Uterus (tissue), 4 donors: ENCODE results near the gene ATP6AP1. TPM values are rescaled to one million over a fixed set of nuclear protein-coding genes. Genes with fewer than 3 reads are reported as not detected.

Source experiments
- DNase-seq, 2 donors: peaks; one replicate each; pipeline ENCODE4 v3.0.0-alpha.2; 2019 to 2020
- H3K27ac ChIP-seq, 2 donors: fragments of 200-600 bp; sonication (generic); 1 replicate in 1 of 2; 2 replicates in 1 of 2; pipeline ENCODE4 v1.5.1; 2016 to 2018
- H3K27me3 ChIP-seq, 2 donors: fragments of 200-600 bp; sonication (generic); one replicate each; pipeline ENCODE4 v1.5.1; 2018 to 2019; ENCODE audit warnings: control low read depth in 1 of 2
- H3K36me3 ChIP-seq, 2 donors: fragments of 200-600 bp; sonication (generic); one replicate each; pipeline ENCODE4 v1.5.1; 2019; ENCODE audit warnings: control low read depth in 1 of 2
- H3K4me1 ChIP-seq, 2 donors: fragments of 200-600 bp; sonication (generic); one replicate each; pipeline ENCODE4 v1.5.1; 2018 to 2019; ENCODE audit warnings: control low read depth in 1 of 2
- H3K4me3 ChIP-seq, 2 donors: fragments of 200-600 bp; sonication (generic); 1 replicate in 1 of 2; 2 replicates in 1 of 2; pipeline ENCODE4 v1.5.1; 2018 to 2019; ENCODE audit warnings: mild to moderate bottlenecking in 1 of 2
- H3K9me3 ChIP-seq, 2 donors: fragments of 200-600 bp; sonication (generic); one replicate each; pipeline ENCODE4 v1.5.1; 2019; ENCODE audit warnings: control low read depth in 1 of 2
- POLR2A ChIP-seq, 2 donors: fragments of 450-650 bp; IDR thresholded peaks; one replicate each; pipeline ENCODE4 v1.6.1; 2016; ENCODE audit warnings: antibody characterized with exemption in 2 of 2, mild to moderate bottlenecking in 1 of 2, moderate library complexity in 1 of 2
- intact Hi-C: fragments of 100-400 bp; cut with DNase I; formaldehyde crosslinking; loops from one replicate; pipeline ENCODE4 v1.15.1; 2023; ENCODE audit warnings: low total_unique reads
- total RNA-seq, 4 donors: library from RNA; depleted of rRNA in 3 of 4; stranded (reverse); fragments of >200 nt in 3 of 4; gene quantifications; one replicate each; pipeline versions ENCODE4 v1.1.0 to v1.2.4, GENCODE V29; 2014 to 2023
- TF ChIP-seq, protein P1 (sequence below), 4 experiments: fragments of 200-600 bp in 2 of 4; fragments of 450-650 bp in 2 of 4; sonication (generic) in 2 of 4; IDR thresholded peaks; one replicate each; pipeline ENCODE4 v1.5.1; 2016 to 2019; ENCODE audit warnings: antibody characterized with exemption in 4 of 4, mild to moderate bottlenecking in 2 of 4, moderate library complexity in 1 of 4
- donor health status: DM: yes; HTN: yes; CAD: no.

ATP6AP1 gene
- total RNA-seq, 4 donors from 2014 or later = 5.1 to 71.3 (median 42.1) TPM

DNA sequence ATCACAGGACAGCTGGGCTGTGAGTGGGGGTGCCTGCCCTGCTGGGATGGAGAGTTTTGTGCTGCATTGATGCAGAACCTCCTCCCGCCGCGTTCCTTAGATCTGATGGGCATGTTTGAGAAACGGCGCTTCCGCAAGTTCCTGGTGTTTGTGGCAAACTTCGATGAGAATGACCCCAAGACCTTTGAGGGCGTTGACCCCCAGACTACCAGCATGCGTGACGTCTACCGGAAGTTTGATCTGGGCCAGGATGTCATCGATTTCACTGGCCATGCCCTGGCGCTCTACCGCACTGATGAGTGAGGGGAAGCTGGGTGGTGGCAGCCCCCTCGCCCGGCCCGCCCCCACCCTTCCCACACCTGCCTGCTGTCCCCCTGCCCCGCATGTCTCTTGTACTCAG, 11.4 kb downstream of the ATP6AP1 start:
- Histone ChIP-seq H3K36me3 (no peaks in the 10 kb centered on the region), H3K4me1 (peaks cover 0 to 6% of the 10 kb centered on the region in 2 donors), H3K9me3 (no peaks in the 10 kb centered on the region), H3K27me3 (no peaks in the 10 kb centered on the region), H3K4me3 (no peak overlapping the region), H3K27ac (no peak overlapping the region)
- TF ChIP-seq, protein P1, sequence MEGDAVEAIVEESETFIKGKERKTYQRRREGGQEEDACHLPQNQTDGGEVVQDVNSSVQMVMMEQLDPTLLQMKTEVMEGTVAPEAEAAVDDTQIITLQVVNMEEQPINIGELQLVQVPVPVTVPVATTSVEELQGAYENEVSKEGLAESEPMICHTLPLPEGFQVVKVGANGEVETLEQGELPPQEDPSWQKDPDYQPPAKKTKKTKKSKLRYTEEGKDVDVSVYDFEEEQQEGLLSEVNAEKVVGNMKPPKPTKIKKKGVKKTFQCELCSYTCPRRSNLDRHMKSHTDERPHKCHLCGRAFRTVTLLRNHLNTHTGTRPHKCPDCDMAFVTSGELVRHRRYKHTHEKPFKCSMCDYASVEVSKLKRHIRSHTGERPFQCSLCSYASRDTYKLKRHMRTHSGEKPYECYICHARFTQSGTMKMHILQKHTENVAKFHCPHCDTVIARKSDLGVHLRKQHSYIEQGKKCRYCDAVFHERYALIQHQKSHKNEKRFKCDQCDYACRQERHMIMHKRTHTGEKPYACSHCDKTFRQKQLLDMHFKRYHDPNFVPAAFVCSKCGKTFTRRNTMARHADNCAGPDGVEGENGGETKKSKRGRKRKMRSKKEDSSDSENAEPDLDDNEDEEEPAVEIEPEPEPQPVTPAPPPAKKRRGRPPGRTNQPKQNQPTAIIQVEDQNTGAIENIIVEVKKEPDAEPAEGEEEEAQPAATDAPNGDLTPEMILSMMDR (IDR thresholded peaks at IDR 0.05) = no peak
- no peak for TF ChIP-seq POLR2A (IDR thresholded peaks at IDR 0.05)
- intact Hi-C loops = no loop called here
- no peak for DNase-seq

DNA sequence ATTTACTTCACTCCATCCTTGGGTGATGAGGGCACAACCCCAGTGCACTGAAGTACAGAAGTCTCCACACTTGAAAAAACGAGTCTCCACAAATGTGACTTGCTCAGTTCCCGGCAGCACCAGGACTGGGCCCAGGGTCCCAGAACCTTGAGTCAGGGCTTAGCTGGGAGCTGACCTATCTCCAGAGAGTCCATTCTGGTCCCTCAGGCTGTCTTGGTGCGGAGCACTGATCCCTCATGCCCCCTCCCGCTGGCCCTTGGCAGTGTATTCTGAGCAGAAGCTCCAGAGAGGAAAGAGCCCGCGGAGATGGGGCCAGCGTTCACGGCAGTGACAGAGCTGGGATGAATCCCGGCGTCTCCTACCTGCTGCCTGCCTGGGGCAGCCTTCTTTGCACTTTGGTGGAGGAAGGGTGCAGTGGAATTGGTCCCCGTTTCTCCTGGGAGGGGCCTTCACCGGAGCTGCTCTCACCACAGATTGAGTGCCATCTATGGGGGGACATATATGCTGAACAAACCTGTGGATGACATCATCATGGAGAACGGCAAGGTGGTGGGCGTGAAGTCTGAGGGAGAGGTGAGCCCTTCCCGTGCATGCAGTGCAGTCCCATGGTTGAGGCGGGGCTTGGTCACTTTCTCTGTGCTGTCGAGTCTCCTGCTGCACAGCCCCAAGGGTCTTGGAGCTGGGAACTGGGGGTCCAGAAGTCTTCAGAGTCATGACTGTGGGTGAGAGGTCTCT, 12.3 kb downstream of the ATP6AP1 start:
- Histone ChIP-seq H3K9me3 (no peaks in the 10 kb centered on the region), H3K36me3 (no peaks in the 10 kb centered on the region), H3K4me3 (no peak overlapping the region), H3K27ac (no peak overlapping the region), H3K27me3 (no peaks in the 10 kb centered on the region), H3K4me1 (peaks cover 0 to 6% of the 10 kb centered on the region in 2 donors)
- TF ChIP-seq POLR2A (IDR thresholded peaks at IDR 0.05) = no peak
- TF ChIP-seq, protein P1 (IDR thresholded peaks at IDR 0.05) = no peak
- intact Hi-C loops = no loop called here
- DNase-seq = no peak

DNA sequence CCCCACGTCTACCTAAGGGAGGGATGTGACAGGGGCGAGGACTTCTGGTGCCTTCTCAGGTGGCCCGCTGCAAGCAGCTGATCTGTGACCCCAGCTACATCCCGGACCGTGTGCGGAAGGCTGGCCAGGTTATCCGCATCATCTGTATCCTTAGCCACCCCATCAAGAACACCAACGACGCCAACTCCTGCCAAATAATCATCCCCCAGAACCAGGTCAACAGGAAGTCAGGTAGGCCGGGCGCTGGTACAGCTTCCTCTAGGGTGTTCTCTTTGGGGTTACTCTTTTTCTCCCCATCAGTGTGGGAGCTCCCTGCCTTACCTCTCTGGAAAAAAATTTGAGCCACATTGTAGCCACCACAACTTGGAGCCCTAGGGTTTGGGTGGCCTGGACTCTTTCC, 13.1 kb downstream of the ATP6AP1 start:
- no peak for DNase-seq
- Histone ChIP-seq H3K4me3 (no peak overlapping the region), H3K36me3 (no peaks in the 10 kb centered on the region), H3K4me1 (peaks cover 0 to 6% of the 10 kb centered on the region in 2 donors), H3K27me3 (no peaks in the 10 kb centered on the region), H3K27ac (no peak overlapping the region), H3K9me3 (no peaks in the 10 kb centered on the region)
- TF ChIP-seq, protein P1 (IDR thresholded peaks at IDR 0.05) = no peak
- no peak for TF ChIP-seq POLR2A (IDR thresholded peaks at IDR 0.05)
- intact Hi-C loops = no loop called here

DNA sequence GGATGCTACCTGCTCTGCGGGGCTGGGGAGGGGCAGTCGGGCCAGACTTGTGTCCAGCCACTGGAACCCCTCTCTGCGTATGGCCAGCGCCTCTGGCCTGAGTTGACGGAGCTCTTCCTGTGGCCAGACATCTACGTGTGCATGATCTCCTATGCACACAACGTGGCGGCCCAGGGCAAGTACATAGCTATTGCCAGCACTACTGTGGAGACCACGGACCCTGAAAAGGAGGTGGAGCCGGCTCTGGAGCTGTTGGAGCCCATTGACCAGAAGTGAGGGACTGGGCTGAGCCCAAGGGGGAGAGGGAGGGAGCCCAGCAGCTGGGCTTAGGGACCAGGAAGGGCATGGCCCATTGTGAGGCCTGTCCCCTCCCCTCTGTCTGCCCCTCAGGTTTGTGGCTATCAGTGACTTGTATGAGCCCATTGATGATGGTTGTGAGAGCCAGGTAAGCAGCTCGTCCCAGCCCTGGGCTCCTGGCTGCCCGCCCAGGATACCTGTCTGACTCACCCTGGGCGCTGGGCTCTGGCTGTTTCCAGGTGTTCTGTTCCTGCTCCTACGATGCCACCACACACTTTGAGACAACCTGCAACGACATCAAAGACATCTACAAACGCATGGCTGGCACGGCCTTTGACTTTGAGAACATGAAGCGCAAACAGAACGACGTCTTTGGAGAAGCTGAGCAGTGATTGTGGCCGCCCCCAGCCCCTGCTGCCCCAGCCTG, 13.7 kb downstream of the ATP6AP1 start:
- no peak for TF ChIP-seq POLR2A (IDR thresholded peaks at IDR 0.05)
- TF ChIP-seq, protein P1 (IDR thresholded peaks at IDR 0.05) = no peak
- Histone ChIP-seq H3K9me3 (no peaks in the 10 kb centered on the region), H3K36me3 (no peaks in the 10 kb centered on the region), H3K27me3 (no peaks in the 10 kb centered on the region), H3K4me3 (no peak overlapping the region), H3K27ac (no peak overlapping the region), H3K4me1 (peaks cover 0 to 6% of the 10 kb centered on the region in 2 donors)
- intact Hi-C loops = no loop called here
- DNase-seq = no peak

DNA sequence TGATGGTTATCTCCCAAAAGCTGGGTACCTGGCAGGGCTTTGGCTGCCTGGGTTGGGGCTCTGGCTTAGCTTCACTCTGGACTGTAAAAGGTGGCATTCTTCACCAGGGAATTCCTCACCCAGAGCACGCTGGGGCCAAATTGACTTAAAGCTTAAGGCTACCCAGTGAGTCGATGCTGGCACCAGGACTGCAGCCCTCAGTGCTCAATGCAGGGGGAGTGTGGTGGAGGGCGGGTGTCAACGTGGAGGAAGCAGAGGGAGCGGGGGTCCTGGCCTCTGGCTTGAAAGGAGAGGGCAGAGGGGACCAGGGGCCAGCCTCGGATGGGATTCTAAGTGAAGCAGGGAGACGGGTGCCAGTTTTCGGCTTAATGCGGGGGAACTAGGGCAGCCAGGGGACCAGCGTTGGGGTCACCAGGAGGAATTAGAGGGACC, 15.0 kb downstream of the ATP6AP1 start:
- H3K27ac ChIP-seq = peak overlapping the region; percentile 86 to 89
- DNase-seq = no peak
- TF ChIP-seq POLR2A (IDR thresholded peaks at IDR 0.05) = no peak
- TF ChIP-seq, protein P1 (IDR thresholded peaks at IDR 0.05) = no peak
- no peaks in the 10 kb centered on the region for H3K9me3 ChIP-seq
- no peaks in the 10 kb centered on the region for H3K36me3 ChIP-seq
- H3K4me3 ChIP-seq = peak overlapping the region in 1 of 2 donors; percentile 27
- H3K4me1 ChIP-seq = peaks cover 0 to 5% of the 10 kb centered on the region in 2 donors
- H3K27me3 ChIP-seq = no peaks in the 10 kb centered on the region
- intact Hi-C loops = no loop called here
